Chondrocyte (in vitro differentiated cells): ENCODE data around the gene NOX3. TPM values are rescaled to one million over a fixed set of nuclear protein-coding genes. Genes with fewer than 3 reads are reported as not detected.

Experiments
- DNase-seq: peaks from one replicate; pipeline ENCODE4 v3.0.0; 2021; ENCODE audit warnings: mixed read lengths, low spot score
- H3K27ac Mint-ChIP-seq: one replicate; pipeline ENCODE4 v1.8.0; 2021; ENCODE audit warnings: mild to moderate bottlenecking, moderate library complexity, mixed read lengths; ENCODE audit not compliant: unreplicated experiment
- H3K27me3 Mint-ChIP-seq: 2 replicates; pipeline ENCODE4 v1.8.0; 2021; ENCODE audit warnings: low read depth, mixed read lengths
- H3K36me3 Mint-ChIP-seq: 2 replicates; pipeline ENCODE4 v1.8.0; 2021; ENCODE audit warnings: low read depth, mixed read lengths
- H3K4me1 Mint-ChIP-seq: 2 replicates; pipeline ENCODE4 v1.8.0; 2021; ENCODE audit warnings: low read depth, mild to moderate bottlenecking, mixed read lengths
- H3K4me3 Mint-ChIP-seq: one replicate; pipeline ENCODE4 v1.8.0; 2021; ENCODE audit warnings: mild to moderate bottlenecking, moderate library complexity, mixed read lengths; ENCODE audit not compliant: unreplicated experiment
- H3K9me3 Mint-ChIP-seq: 2 replicates; pipeline ENCODE4 v1.8.0; 2021; ENCODE audit warnings: low read depth, mixed read lengths
- CTCF ChIP-seq: fragments of 200-600 bp; sonication (generic); IDR thresholded peaks from 2 replicates; pipeline ENCODE4 v1.5.0; 2021; ENCODE audit warnings: antibody characterized with exemption, mild to moderate bottlenecking, moderate library complexity
- total RNA-seq: library from RNA; stranded (reverse); gene quantifications from 3 replicates; pipeline ENCODE4 v1.2.1, GENCODE V29; 2021

The NOX3 gene
- total RNA-seq, 1 donor from 2014 or later: not detected

DNA sequence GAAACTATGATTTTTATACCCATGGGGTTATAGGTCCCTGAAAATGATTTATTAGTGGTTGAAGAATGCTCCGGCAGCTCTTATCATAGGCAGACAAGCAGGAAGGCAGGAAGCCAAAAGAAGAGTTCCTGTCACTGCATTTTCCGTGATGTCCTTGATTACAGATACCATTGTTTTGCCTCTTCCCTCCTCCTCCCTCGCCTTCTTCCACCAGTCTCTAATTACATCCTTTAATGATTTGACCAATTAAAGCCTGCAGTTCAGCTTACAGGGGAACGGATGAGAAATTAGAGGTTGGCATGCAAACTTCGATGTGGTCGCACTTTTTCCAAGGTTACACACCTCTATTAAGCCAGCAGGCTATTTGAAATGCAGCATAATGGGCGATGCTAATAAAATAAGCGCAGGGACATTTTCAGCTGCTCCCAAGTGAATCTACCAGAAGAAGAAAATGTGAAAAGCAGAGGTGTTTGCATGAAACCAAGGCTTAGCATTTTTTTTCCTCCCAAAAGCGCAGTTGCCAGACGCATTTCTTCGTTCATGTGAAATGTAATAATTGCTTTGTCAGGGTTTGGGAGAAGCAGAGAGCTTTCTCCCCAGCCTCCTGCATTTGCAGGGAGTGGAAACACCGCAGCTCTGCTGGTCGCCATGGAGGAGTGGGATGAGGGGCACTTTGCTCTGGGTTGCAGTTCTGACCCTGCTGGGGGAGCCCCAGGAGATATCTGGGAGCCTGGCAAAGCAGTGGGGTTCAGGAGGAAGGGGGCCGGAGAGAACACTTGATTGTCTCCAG is 6.0 kb downstream of the NOX3 start:
- Mint-ChIP-seq H3K9me3 (no peaks in the 10 kb centered on the region), H3K27me3 (peaks cover 5% of the 10 kb centered on the region), H3K4me3 (no peak overlapping the region), H3K36me3 (no peaks in the 10 kb centered on the region), H3K27ac (no peak overlapping the region), H3K4me1 (peaks cover under 1% of the 10 kb centered on the region)
- no peak for TF ChIP-seq CTCF
- no peak for DNase-seq

GRCh38 chr6:155448668-155449449 is 6.8 kb downstream of the NOX3 start:
- peaks cover 5% of the 10 kb centered on the region for H3K27me3 Mint-ChIP-seq
- no peak overlapping the region for H3K4me3 Mint-ChIP-seq
- DNase-seq: no peak
- H3K4me1 Mint-ChIP-seq: no peaks in the 10 kb centered on the region
- H3K36me3 Mint-ChIP-seq: no peaks in the 10 kb centered on the region
- no peak overlapping the region for H3K27ac Mint-ChIP-seq
- no peaks in the 10 kb centered on the region for H3K9me3 Mint-ChIP-seq
- no peak for TF ChIP-seq CTCF

- no peak overlapping the region for H3K27ac Mint-ChIP-seq
- H3K27me3 Mint-ChIP-seq: peaks cover 5% of the 10 kb centered on the region
- H3K4me1 Mint-ChIP-seq: no peaks in the 10 kb centered on the region
- H3K36me3 Mint-ChIP-seq: no peaks in the 10 kb centered on the region
- no peaks in the 10 kb centered on the region for H3K9me3 Mint-ChIP-seq
- no peak for TF ChIP-seq CTCF
- DNase-seq: no peak
- no peak overlapping the region for H3K4me3 Mint-ChIP-seq
These were observed 7.7 kb downstream of the NOX3 start for GRCh38 chr6:155447949-155448348.

GRCh38 chr6:155444952-155445903 is 10.4 kb downstream of the NOX3 start:
- H3K9me3 Mint-ChIP-seq: no peaks in the 10 kb centered on the region
- H3K36me3 Mint-ChIP-seq: no peaks in the 10 kb centered on the region
- DNase-seq: no peak
- TF ChIP-seq CTCF: no peak
- no peak overlapping the region for H3K4me3 Mint-ChIP-seq
- no peaks in the 10 kb centered on the region for H3K4me1 Mint-ChIP-seq
- no peak overlapping the region for H3K27ac Mint-ChIP-seq
- H3K27me3 Mint-ChIP-seq: peaks cover 2% of the 10 kb centered on the region
